Measurements from ENCODE around the gene CTTNBP2. TPM values are rescaled to one million over a fixed set of nuclear protein-coding genes. Genes with fewer than 3 reads are reported as not detected.

CTTNBP2 gene
- total and polyA plus RNA-seq, 8 donors = 3.0 to 22.2 (median 19.2) TPM

DNA sequence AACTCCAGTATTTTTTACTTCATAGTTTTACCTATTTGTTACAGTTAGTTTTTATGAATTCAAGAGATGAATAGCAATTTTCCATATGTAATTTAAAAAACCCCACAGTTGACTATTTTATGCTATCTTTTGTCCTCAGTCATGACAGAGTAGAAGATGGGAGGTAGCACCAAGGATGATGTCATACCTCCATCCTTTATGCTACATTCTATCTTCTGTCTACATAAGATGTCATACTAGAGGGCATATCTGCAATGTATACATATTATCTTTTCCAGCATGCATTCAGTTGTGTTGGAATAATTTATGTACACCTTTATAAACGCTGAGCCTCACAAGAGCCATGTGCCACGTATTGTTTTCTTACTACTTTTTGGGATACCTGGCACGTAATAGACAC, 209.2 kb downstream of the CTTNBP2 start:
- Histone ChIP-seq H3K4me3 (no peak overlapping the region), H3K36me3 (no peaks in the 10 kb centered on the region), H3K9me3 (no peaks in the 10 kb centered on the region), H3K27ac (no peak overlapping the region), H3K4me1 (no peaks in the 10 kb centered on the region), H3K27me3 (no peaks in the 10 kb centered on the region)
- intact Hi-C loops (cut with DNase I) = no loop called here
- TF ChIP-seq, protein P1, sequence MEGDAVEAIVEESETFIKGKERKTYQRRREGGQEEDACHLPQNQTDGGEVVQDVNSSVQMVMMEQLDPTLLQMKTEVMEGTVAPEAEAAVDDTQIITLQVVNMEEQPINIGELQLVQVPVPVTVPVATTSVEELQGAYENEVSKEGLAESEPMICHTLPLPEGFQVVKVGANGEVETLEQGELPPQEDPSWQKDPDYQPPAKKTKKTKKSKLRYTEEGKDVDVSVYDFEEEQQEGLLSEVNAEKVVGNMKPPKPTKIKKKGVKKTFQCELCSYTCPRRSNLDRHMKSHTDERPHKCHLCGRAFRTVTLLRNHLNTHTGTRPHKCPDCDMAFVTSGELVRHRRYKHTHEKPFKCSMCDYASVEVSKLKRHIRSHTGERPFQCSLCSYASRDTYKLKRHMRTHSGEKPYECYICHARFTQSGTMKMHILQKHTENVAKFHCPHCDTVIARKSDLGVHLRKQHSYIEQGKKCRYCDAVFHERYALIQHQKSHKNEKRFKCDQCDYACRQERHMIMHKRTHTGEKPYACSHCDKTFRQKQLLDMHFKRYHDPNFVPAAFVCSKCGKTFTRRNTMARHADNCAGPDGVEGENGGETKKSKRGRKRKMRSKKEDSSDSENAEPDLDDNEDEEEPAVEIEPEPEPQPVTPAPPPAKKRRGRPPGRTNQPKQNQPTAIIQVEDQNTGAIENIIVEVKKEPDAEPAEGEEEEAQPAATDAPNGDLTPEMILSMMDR (IDR thresholded peaks at IDR 0.05) = no peak
- DNase-seq (no peak), ATAC-seq (no peak)

DNA sequence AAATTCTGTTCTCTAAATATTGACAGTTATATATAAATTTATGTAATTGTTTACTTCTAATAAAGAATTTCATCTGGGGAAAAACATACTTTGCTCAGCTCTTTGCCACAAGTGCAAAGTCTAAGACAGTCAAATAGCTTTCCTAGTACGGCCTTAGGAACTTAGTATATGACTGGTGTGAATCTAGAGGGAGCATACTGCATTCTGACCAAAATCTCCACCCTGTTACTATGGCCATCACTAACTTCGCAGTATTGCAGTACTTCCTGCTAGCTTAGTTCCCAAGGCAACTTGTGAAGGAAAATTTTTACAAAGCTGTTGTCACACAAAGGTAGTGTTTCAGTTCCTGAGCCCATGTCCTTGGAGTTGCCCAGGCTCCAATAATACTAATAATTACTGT, 211.9 kb downstream of the CTTNBP2 start:
- H3K27me3 ChIP-seq = no peaks in the 10 kb centered on the region
- H3K4me1 ChIP-seq = peaks cover 0 to 6% of the 10 kb centered on the region in 2 donors
- ATAC-seq = no peak
- intact Hi-C loops (cut with DNase I) = no loop called here
- DNase-seq = no peak
- no peak overlapping the region for H3K27ac ChIP-seq
- H3K36me3 ChIP-seq = no peaks in the 10 kb centered on the region
- no peak overlapping the region for H3K4me3 ChIP-seq
- H3K9me3 ChIP-seq = no peaks in the 10 kb centered on the region
- TF ChIP-seq, protein P1 (IDR thresholded peaks at IDR 0.05) = no peak
